T47D (cell line): Measurements from ENCODE around the gene NPAS3.

Experiments used
- DNase-seq, 2 experiments: peaks; one replicate each; pipeline versions ENCODE4 v3.0.0 to v3.0.0-alpha.2; 2011 to 2012; ENCODE audit warnings: low read depth in 1 of 2, low spot score in 1 of 2
- JUND ChIP-seq: IDR thresholded peaks from 2 replicates; pipeline ENCODE4 v1.6.1; 2012; ENCODE audit warnings: low read depth
- in situ Hi-C: cut with HindIII; loops from 2 replicates; pipeline ENCODE4 v1.10.0; 2016; ENCODE audit warnings: low sequenced_read_pairs, low pct_unique_long_range_greater_than_20kb

The NPAS3 gene

GRCh38 chr14:33545696-33546095, 607.0 kb downstream of the NPAS3 start:
- in situ Hi-C loops, result no loop called here
- no peak for DNase-seq
- no peak for TF ChIP-seq JUND

GRCh38 chr14:33548606-33549005, 609.9 kb downstream of the NPAS3 start:
- no peak for TF ChIP-seq JUND
- DNase-seq, result no peak
- in situ Hi-C loops, result no loop called here

- in situ Hi-C loops, result no loop called here
- DNase-seq, result no peak
- no peak for TF ChIP-seq JUND
Observed at GRCh38 chr14:33551963-33552362, 613.3 kb downstream of the NPAS3 start.

- TF ChIP-seq JUND, result no peak
- DNase-seq, result no peak
- in situ Hi-C loops, result no loop called here
Observed at GRCh38 chr14:33553706-33554278, 615.1 kb downstream of the NPAS3 start.

GRCh38 chr14:33554988-33555387, 616.3 kb downstream of the NPAS3 start:
- no peak for TF ChIP-seq JUND
- no peak for DNase-seq
- in situ Hi-C loops, result no loop called here

GRCh38 chr14:33555710-33556350, 617.2 kb downstream of the NPAS3 start:
- in situ Hi-C loops, result no loop called here
- TF ChIP-seq JUND, result no peak
- no peak for DNase-seq

GRCh38 chr14:33556382-33557121, 617.9 kb downstream of the NPAS3 start:
- no peak for TF ChIP-seq JUND
- in situ Hi-C loops, result no loop called here
- no peak for DNase-seq

- in situ Hi-C loops, result no loop called here
- TF ChIP-seq JUND, result no peak
- DNase-seq, result no peak
Observed at GRCh38 chr14:33560718-33561431, 622.2 kb downstream of the NPAS3 start.

GRCh38 chr14:33561488-33562175, 623.0 kb downstream of the NPAS3 start:
- DNase-seq, result no peak
- in situ Hi-C loops, result no loop called here
- TF ChIP-seq JUND, result no peak

GRCh38 chr14:33563191-33563900, 624.7 kb downstream of the NPAS3 start:
- in situ Hi-C loops, result no loop called here
- DNase-seq, result no peak
- TF ChIP-seq JUND, result no peak

GRCh38 chr14:33563901-33564197, 625.2 kb downstream of the NPAS3 start:
- no peak for TF ChIP-seq JUND
- DNase-seq, result no peak
- in situ Hi-C loops, result no loop called here
